ENCODE results near the gene ADAMTSL4.

GRCh38 chr1:150514260-150514659, 34.9 kb upstream of the ADAMTSL4 start:
- TF ChIP-seq CTCF (IDR thresholded peaks at IDR 0.05; ENCODE audit: low read depth, low read length) = no peak
- TF ChIP-seq MAX (IDR thresholded peaks at IDR 0.05; ENCODE audit: low read depth, low read length) = no peak
- TF ChIP-seq MYC (IDR thresholded peaks at IDR 0.05; ENCODE audit: low read depth, low read length) = no peak

All from NB4 (cell line).